T1000 (cell line): ENCODE data around the gene PHOX2A.
"Not testable (repeated sequence)": the region's sequence is repeated elsewhere in the genome, so short reads cannot be mapped to it uniquely, and the experiment has no call there.

Source experiments
- DNase-seq: peaks from one replicate; lab custom pipeline; 2025; ENCODE audit warnings: mixed read lengths; lab: John Stamatoyannopoulos, UW

Gene PHOX2A

DNA sequence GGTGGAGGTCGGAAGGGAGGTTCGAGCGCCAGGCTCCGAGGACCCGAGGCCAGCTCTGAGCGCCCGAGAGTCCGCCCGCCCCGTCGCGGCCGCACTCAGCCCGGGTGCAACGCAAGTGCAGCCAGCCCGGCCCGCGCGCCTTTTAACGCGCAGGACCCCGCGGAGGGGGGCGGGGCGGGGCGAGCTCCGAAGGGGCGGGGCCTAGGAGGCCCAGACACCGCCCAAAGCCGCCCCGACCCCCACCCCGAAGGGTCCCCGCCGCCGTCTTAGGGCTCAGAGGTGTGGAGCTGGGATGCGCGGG is at the start of gene PHOX2A:
TSS of gene PHOX2A (minus strand) at position 117 of the 301 bp plus-strand sequence. CDS start 172 bp downstream, outside the sequence.
- DNase-seq = no peak

DNA sequence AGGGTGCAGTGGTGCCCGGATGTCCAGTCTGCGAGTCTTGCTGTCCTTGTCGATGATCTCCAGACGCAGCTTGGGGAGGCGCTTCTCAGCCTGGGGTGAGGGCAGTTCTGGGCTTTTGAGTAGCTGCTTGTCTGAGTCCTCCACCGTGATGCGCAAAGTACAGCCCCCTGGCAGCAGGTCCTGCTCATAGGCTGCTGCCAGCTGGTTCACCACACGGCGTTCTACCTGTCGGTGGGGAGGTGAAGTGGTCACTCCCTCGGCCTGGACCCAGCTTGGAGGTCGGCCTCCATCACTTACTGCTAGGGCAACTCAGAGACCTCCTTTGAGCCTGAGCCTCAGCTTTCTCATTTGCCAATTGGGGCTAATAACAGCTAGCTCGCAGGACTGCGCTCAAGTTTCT is 49.4 kb upstream of the PHOX2A start:
- DNase-seq = no peak

DNA sequence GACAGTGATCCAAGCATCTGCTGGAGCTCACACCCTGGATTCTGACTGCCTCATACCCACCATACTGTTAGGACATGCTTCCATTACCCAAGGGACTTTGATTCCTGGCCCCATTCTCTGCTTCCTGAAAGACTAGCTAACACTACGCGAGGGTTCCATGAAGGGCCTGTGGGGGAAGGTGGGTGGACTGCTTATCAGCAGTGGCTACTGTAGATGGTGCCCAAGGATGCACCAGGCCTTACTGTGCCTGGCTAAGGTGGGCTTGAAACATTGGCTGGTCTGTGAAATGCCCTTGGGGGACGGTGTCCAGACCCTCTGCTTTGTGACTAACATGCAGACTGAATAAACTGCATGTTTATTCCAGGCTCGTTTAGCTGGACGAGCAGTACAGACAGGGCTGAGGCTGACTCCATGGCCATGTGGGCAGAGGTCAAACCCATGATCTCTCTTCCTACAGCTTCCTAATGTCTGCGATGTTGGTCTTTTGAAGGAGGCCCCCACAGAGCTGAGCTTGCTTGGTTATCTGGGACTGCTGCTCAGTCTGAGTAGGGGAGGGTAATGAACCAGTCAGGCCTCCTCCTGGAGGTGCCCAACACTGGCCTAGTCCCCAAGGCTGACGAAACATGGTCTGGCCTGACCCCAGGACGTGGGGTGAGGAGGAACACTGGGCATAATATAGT is 48.3 kb upstream of the PHOX2A start:
- DNase-seq = no peak

DNA sequence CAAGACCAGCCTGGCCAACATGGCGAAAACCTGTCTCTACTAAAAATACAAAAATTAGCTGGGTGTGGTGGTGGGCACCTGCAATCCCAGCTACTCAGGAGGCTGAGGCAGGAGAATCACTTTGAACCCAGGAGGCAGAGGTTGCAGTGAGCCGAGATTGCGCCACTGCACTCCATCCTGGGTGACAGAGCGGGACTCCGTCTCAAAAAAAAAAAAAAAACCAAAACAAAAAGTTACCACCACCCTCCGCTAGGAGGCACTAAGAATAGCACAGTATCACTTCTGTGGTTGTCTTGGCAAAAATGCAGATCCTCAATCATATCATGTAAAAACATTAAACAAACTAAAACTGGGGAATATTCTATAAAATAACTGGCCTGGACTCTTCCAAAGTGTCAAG is 46.8 kb upstream of the PHOX2A start:
- DNase-seq = not testable (repeated sequence)

DNA sequence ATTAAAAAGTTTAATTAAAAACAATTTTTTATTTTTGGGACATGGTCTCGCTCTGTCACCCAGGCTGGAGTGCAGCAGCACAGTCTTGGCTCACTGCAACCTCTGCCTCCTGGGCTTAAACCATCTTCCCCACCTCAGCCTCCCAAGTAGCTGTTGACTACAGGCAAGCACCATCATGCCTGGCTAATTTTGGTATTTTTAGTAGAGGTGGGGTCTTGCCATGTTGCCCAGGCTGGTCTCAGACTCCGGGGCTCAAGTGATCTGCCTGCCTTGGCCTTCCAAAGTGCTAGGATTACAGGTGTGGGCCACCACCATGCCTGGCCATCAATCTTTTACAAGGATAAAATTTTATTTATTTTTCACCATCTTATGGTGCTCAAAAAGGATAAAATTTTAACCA is 43.3 kb upstream of the PHOX2A start:
- no peak for DNase-seq

DNA sequence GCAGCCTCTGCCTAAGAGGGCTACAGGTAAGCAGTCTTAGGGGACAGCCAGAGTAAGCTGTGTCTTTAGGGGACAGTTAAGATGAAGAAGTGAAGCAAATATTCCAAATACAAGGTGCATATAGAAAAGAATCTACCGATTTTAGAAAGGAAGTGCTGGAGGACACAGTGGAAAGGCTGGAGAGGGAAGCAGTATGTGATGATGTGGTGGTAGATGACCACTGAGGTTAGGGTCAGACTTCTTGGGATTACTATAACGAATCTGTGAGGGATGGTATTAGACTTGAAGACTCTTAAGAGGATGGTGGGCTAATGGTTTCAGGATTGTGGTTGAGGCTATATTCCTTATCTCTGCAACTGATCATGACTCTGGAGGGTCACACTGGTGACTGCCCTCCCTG is 40.0 kb upstream of the PHOX2A start:
- no peak for DNase-seq

DNA sequence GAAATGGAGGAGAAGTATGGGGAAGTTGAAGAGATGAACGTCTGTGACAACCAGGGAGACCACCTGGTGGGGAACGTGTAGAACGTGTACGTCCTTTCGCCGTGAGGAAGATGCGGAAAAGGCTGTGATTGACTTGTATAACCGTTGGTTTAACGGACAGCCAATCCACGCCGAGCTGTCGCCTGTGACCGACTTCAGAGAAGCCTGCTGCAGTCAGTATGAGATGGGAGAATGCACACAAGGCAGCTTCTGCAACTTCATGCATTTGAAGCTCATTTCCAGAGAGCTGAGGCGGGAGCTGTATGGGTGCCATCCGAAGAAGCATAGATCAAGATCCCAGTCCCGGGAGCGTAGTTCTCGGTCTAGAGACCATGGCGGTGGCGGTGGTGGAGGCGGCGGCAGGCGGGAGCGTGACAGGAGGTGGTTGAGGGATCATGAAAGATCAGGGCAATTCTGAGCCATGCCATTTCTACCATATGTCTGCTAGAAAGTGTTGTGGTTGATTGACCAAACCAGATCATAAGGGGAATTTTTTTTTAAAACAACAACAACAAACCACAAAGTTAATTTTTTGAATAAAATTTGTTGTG is 36.8 kb upstream of the PHOX2A start:
- no peak for DNase-seq

DNA sequence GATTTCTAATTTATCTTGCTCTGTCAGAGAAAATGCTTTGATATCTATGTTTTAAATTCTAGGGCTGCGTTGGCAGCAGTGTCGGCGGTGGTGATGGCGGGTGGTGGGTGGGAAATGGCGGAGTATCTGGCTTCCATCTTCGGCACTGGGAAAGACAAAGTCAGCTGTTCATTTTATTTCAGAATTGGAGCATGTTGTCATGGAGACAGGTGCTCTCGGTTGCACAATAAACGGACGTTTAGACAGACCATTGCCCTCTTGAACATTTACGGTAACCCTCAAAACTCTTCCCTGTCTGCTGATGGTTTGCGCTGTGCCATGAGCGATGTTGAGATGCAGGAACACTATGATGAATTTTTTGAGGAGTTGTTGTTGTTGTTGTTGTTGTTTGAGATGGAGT is 36.1 kb upstream of the PHOX2A start:
- DNase-seq = no peak

DNA sequence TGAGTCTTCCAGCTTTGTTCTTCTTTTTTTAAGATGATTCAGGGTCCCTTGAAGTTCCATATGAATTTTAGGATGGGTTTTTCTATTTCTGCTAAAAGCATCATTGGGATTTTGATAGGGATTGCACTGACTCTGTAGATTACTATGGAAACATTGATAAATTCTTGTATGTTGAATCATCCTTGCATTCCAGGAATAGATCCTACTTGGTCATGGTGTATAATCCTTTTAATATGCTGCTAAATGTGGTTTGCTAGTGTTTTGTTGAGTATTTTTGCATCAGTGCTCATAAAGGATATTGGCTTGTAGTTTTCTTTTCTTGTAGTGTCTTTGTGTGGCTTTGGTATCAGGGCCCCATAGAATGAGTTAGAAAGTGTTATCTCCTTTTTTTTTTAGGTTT is 34.9 kb upstream of the PHOX2A start:
- no peak for DNase-seq

DNA sequence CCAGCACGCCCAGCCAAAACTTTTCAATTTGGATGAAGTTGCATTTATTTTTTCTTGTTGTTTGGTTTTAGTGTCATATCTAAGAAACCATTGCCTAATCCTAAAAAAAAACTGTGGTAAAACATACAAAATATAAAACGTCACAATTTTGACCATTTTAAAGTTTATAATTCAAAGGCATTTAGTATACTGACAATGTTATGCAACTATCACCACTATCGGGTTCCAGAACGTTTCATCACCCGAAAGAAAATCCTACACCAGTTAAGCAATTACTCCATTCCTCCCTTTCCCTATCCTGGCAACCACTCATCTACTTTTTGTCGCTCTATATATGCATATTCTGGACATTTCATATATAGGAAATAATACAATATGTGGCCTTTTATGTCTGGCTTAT is 30.5 kb upstream of the PHOX2A start:
- no peak for DNase-seq

DNA sequence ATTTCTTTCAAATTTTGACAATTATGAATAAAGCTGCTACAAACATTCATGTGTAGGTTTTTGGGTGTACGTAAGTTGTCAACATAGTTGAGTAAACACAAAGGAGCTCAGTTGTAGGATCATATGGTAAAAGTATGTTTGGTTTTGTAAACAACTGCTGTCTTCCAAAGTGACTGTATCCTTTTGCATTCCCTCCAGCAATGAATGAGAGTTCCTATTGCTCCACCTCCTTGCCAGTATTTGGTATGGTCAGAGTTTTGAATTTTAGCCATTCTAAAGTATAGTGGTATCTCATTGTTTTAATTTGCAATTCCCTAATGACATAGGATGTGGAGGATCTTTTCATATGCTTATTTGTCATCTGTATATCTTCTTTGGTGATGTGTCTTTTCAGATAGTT is 28.0 kb upstream of the PHOX2A start:
- DNase-seq = no peak

DNA sequence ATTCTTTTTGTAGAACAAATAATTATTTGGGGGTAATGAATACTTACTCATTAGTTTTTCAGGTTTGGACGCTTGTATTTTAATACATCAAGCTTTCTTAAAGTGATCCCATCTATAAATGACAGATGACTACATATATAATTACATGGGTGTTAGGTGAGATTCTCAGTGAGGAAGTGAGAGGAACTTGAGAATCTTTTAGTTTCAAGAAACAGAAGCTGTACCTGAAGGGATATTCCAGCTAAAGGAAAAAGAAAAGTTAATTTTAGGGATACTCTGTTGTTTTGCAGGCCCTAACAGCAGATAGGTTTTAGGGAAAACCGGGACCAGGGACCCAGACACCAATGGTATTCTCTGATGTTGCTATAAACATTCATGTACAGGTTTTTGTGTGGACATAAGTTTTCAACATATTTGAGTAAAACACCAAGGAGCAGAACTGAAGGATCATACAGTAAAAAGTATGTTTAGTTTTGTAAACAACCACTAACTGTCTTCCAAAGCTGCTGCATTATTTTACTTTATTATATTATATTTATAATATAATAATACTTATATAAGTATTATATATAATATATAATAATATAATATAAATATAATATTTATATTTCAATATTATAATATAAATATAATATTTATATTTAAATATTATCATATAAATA is 24.1 kb upstream of the PHOX2A start:
- no peak for DNase-seq

DNA sequence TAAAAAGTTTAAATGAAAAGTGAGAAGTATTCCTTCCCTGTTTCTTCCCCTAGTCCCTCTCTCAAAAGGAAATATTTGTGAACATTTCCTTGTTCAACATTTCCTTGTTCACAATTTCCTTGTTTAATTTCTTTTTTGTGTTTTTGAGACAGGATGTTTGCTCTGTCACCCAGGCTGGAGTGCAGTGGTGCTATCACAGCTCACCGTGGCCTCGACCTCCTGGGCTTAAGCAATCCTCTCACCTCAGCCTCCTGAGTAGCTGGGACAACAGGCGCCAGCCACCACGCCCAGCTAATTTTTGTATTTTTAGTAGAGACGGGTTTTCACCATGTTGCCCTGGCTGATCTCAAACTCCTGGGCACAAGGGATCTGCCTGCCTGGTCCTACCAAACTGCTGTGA is 23.0 kb upstream of the PHOX2A start:
- DNase-seq = not testable (repeated sequence)

DNA sequence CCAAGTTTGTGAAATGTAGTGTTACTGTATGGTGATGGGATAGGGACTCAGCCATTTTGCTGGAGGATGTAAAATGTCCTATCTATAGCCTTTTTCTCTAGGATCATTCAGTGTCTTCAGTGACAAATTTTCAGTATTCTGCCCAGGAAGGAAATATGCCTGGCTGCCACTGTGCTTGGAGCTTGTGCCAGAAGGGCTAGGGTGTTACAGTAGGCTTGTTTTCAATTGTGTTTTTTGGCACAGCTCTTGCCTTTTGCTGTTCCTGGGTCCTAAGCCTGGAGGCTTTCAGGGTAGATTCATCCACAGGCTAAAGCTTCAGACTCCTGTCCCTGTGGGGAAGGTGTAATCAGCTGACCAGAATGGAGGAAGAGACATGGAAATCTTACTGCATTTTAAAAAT is 22.0 kb upstream of the PHOX2A start:
- no peak for DNase-seq

DNA sequence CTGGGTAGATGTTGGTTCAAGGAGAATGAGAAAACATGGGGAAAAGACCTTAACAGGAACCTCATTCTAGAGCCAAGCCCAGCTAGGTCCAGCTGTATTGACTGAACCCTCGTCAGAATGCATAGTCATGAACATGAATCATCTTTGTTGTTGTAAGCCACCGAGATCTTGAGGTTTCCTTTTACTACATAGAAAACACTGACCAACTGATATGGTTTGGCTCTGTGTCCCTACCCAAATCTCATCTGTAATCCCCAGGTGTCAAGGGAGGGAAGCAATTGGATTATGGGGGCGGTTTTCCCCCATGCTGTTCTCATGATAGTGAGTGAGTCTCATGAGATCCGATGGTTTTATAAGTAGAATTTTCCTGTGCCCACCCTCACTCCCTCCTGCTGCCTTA is 19.4 kb upstream of the PHOX2A start:
- no peak for DNase-seq

DNA sequence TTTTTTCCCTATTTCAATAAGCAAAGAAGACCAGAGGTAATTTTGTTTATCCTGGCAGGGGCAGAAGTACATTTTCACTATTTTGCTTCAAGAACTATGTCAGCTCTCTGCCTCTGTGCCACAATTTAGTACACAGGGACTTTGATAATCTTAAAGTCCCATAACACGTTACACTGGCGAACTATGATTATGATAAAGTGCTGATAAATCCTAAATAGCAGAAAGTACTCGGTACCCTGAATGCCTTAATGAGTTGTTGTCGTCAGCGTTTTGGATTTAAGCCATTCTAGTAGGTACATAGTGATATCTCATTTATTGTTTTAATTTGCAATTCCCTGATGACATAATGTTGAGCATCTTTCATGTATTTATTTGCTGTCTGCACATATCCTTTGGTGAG is 16.6 kb upstream of the PHOX2A start:
- DNase-seq = no peak

DNA sequence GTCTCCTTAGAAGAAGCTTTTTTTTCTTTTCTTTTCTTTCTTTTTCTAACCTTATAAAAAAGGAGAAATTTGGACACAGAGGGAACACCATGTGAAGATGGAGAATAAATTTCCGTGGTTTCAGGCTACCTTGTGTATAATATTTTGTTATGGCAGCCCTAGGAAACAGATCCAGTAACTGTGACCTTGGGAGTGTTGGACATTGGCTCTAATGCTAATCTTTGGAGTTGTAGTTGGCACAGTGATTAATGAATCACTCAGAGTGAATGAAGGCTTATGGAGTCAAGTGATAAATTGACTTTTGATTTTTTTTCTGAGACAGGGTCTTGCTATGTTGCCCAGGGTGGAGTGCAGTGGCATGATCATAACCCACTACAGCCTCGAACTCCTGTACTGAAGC is 15.5 kb upstream of the PHOX2A start:
- DNase-seq = no peak

DNA sequence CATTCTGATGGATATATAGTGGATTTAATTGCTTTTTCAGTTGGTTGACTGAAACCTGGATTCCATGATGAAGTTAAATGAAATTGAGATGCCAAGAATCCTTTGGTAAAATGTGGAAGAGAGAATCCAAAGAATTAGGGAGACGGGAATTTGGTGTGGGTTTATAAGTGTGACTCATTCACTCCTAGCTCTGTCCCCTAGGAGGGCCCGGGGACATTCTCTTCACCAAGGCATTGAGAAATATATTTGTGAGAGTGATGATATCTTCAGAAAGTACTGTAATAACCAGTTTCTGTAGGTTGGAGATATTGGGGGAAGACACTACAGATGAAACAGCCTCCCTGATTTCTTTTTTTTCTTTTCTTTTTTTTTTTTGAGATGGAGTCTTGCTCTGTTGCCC is 13.6 kb upstream of the PHOX2A start:
- DNase-seq = no peak

DNA sequence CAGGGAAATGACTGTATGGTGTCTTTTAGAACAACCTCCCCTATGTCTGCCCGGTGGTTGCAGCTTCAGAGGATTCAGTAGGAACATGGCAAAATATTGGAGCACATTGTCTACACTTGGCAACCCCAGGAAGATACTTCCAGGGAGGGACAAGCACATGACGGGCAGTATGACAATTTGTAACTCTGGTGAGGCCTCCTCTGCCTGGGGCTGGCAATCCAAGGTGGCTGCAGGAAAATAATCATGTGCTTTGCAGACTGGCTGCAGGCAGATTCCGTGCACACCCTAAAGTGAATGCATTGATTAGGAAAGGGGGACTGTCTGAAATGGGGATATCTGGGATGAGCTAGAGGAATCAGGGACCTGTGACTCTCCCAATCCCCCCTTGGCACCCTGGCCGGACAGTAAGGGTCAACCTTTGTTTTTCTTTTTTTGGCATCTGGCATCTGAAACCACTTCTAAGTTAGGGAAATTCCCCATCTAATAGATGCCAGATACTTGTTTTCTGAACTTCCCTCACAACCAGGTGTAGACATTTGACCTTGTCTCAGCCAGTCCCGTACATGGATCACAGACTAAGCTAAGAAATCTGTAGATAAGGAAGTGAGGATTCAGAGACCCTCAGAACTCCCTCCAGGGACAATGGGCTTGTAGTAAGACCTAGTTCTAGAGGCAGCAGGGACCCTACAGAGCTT is 10.5 kb upstream of the PHOX2A start:
- DNase-seq = no peak

DNA sequence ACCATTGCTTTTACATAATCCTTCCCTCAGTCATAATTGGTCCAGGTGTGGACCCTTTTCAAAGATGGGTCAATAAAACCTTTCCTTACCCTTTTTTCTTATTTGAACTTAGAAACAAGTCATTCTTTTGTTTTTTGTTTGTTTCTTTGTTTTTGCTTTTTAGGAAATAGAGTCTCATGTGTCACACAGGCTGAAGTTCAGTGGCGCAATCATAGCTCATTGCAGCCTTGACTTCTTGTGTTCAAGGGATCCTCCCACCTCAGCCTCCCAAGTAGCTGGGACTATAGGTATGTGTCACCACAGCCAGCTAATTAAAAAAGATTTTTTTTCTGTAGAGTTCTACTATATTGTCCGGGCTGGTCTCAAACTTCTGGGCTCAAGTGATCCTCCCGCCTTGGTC is 9.4 kb upstream of the PHOX2A start:
- no peak for DNase-seq

DNA sequence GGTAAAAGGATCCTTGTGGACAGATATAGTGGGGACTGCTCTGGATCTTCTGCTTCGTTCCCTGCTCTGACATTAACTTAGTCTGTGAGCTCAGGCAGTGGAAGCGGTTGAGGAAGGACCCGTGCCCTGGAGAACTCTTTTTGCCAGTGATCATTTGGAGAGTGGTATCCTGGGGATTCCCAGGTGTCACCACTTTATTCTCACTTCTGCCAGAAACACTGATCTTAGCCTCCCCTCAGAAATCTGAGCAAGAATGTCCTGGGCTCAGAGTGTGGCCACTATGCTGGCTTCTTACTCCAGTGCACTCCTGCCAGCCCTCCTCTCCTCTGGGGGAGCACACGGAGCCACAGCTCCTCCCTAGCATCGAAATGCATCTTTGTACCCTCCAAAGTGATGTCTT is 7.6 kb upstream of the PHOX2A start:
- no peak for DNase-seq

DNA sequence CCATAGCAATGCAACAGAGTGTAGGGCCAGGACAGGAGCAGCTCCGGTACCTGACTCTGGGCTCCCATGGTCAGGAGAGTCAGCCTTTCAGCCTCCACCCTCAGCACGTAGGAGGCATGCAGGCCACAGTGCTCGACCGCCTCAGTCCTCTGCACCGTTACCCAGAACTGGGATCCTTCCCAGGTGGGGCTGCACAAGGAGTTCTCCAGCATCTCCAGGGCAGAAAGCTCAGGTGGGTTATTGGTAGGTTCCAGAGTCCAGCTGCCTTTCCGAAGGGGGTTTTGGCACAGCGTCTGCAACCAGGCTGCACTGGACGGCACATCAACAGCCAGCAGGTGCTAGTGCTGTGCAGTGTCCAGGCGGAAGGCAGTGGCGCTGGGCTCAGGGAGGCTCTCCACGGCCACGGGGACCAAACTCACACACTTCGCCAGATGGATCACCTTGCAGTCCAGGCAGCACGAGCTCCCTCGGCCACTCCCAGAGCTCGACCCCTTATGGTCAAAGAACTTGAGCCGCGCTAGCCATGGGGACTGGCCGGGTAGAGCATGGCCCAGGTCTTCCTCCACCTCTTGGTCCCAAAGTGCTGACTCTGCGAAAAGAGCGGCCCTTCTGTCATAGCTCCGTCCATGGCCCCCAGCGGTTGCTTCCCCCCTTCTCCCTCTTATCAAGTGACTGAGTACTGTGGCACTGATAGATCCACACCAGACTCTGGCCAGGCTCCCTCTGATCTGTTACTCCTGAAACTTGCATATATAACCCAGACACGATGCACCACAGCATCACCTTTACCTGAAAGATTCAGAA is 6.9 kb upstream of the PHOX2A start:
- DNase-seq = no peak
